Prostate gland (tissue), 2 donors: ENCODE data around the gene TRAPPC4. TPM values are rescaled to one million over a fixed set of nuclear protein-coding genes. Genes with fewer than 3 reads are reported as not detected.
"Not testable (repeated sequence)": the region's sequence is repeated elsewhere in the genome, so short reads cannot be mapped to it uniquely, and the experiment has no call there.

Source experiments
- DNase-seq: peaks from one replicate; pipeline ENCODE4 v3.0.0-alpha.2; 2019; ENCODE audit warnings: low spot score
- H3K27ac ChIP-seq, 2 donors: fragments of 200-600 bp; sonication (generic); 2 replicates each; pipeline ENCODE4 v1.5.1; 2017 to 2019
- H3K27me3 ChIP-seq: fragments of 200-600 bp; sonication (generic); replicated peaks from 2 replicates; pipeline ENCODE4 v1.5.1; 2019; ENCODE audit not compliant: insufficient read depth
- H3K36me3 ChIP-seq, 2 donors: fragments of 200-600 bp; sonication (generic); 1 replicate in 1 of 2; 2 replicates in 1 of 2; pipeline versions ENCODE4 v1.5.1 to v1.8.1; 2017 to 2019
- H3K4me1 ChIP-seq: fragments of 200-600 bp; sonication (generic); replicated peaks from 2 replicates; pipeline ENCODE4 v1.5.1; 2019
- H3K4me3 ChIP-seq, 2 donors: fragments of 200-600 bp; sonication (generic); 2 replicates each; pipeline ENCODE4 v1.5.1; 2017 to 2019
- H3K9me3 ChIP-seq: fragments of 200-600 bp; sonication (generic); 2 replicates; pipeline ENCODE4 v1.5.1; 2017
- CTCF ChIP-seq, 4 experiments: fragments of 200-600 bp in 2 of 4; fragments of 450-650 bp in 2 of 4; sonication (generic) in 2 of 4; IDR thresholded peaks; 1 replicate in 3 of 4; 2 replicates in 1 of 4; pipeline ENCODE4 v1.5.1; 2016 to 2019; ENCODE audit warnings: antibody characterized with exemption in 4 of 4, mild to moderate bottlenecking in 2 of 4, moderate library complexity in 2 of 4
- POLR2A ChIP-seq: fragments of 450-650 bp; IDR thresholded peaks from one replicate; pipeline ENCODE4 v1.6.1; 2016; ENCODE audit warnings: antibody characterized with exemption, mild to moderate bottlenecking
- POLR2AphosphoS5 ChIP-seq: sonication (generic); formaldehyde crosslinking; IDR thresholded peaks from one replicate; pipeline ENCODE4 v1.6.1; 2017; ENCODE audit warnings: antibody characterized with exemption
- WGBS: methylation state at CpG from one replicate; pipeline ENCODE4 v1.1.5; 2018; 5-methylcytosine and 5-hydroxymethylcytosine counted together
- intact Hi-C: fragments of 100-400 bp; cut with DNase I; formaldehyde crosslinking; loops from one replicate; pipeline ENCODE4 v1.14.2; 2022
- total RNA-seq, 2 donors: library from RNA; depleted of rRNA; stranded (reverse); fragments of >200 nt; gene quantifications; one replicate each; pipeline ENCODE4 v1.1.0, GENCODE V29; 2016

Gene TRAPPC4
- total RNA-seq, 2 donors from 2014 or later: 79.8 to 83.5 TPM

GRCh38 chr11:119034813-119035212, 16.2 kb downstream of the TRAPPC4 start:
- WGBS: 92% methylated on average over 3 of the region's 3 CpGs
- no peaks in the 10 kb centered on the region for H3K9me3 ChIP-seq
- DNase-seq: no peak
- TF ChIP-seq POLR2AphosphoS5: no peak
- TF ChIP-seq POLR2A: no peak
- no peak for TF ChIP-seq CTCF (IDR thresholded peaks at IDR 0.05)
- H3K27ac ChIP-seq: no peak overlapping the region
- peaks cover under 1% of the 10 kb centered on the region for H3K4me1 ChIP-seq
- H3K27me3 ChIP-seq: no peaks in the 10 kb centered on the region
- H3K4me3 ChIP-seq: no peak overlapping the region
- H3K36me3 ChIP-seq: no peaks in the 10 kb centered on the region
- intact Hi-C loops: no loop called here

GRCh38 chr11:119038884-119039283, 20.3 kb downstream of the TRAPPC4 start:
- Histone ChIP-seq H3K27me3 (no peaks in the 10 kb centered on the region), H3K4me3 (no peak overlapping the region), H3K9me3 (no peaks in the 10 kb centered on the region), H3K4me1 (no peaks in the 10 kb centered on the region), H3K36me3 (no peaks in the 10 kb centered on the region), H3K27ac (no peak overlapping the region)
- intact Hi-C loops: no loop called here
- no peak for DNase-seq
- 76% methylated on average over 5 of the region's 5 CpGs for WGBS
- TF ChIP-seq CTCF (IDR thresholded peaks at IDR 0.05) (no peak), POLR2AphosphoS5 (no peak), POLR2A (no peak)

GRCh38 chr11:119039471-119039870, 20.9 kb downstream of the TRAPPC4 start:
- H3K27ac ChIP-seq, H3K4me1 ChIP-seq, H3K27me3 ChIP-seq, H3K9me3 ChIP-seq, DNase-seq, H3K4me3 ChIP-seq, H3K36me3 ChIP-seq, intact Hi-C loops: not testable (repeated sequence)
- WGBS: 30% methylated on average over 11 of the region's 11 CpGs

GRCh38 chr11:119041821-119042514, 23.4 kb downstream of the TRAPPC4 start:
- Histone ChIP-seq H3K36me3 (no peaks in the 10 kb centered on the region), H3K4me1 (no peaks in the 10 kb centered on the region), H3K27ac (no peak overlapping the region), H3K4me3 (no peak overlapping the region), H3K27me3 (no peaks in the 10 kb centered on the region), H3K9me3 (no peaks in the 10 kb centered on the region)
- intact Hi-C loops: no loop called here
- DNase-seq: no peak
- WGBS: 92% methylated on average over 4 of the region's 4 CpGs
- no peak for TF ChIP-seq CTCF (IDR thresholded peaks at IDR 0.05)
- TF ChIP-seq POLR2A: no peak
- no peak for TF ChIP-seq POLR2AphosphoS5

GRCh38 chr11:119042927-119043326, 24.4 kb downstream of the TRAPPC4 start:
- 94% methylated on average over 9 of the region's 9 CpGs for WGBS
- TF ChIP-seq POLR2A: no peak
- no peak for TF ChIP-seq CTCF (IDR thresholded peaks at IDR 0.05)
- TF ChIP-seq POLR2AphosphoS5: no peak
- intact Hi-C loops: no loop called here
- Histone ChIP-seq H3K27ac (no peak overlapping the region), H3K4me1 (no peaks in the 10 kb centered on the region), H3K27me3 (no peaks in the 10 kb centered on the region), H3K36me3 (peaks cover 0 to 4% of the 10 kb centered on the region in 2 donors), H3K4me3 (no peak overlapping the region), H3K9me3 (no peaks in the 10 kb centered on the region)
- DNase-seq: no peak
